ENCODE results near the gene C17orf107.

Gene C17orf107

DNA sequence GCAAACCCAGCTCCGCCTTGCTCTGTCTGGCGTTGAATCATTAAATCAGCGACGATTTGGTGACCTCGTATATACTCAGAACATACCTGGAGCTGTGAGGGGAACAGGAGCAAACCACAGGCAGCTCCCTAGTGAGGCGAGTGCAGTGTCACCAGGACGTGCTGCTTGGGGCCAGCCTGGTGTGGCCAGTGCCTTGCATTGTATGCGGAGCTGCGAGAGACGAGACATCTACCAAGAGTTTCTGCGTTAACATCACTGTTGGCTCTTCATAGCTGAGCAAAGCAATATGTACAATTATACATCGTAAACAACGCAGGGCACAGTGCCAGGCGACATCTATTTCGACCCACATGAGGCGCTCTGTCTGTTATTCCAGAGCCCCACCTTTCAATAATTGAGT, 38.3 kb upstream of the C17orf107 start:
- no peak for TF ChIP-seq GATA3 (IDR thresholded peaks at IDR 0.05; ENCODE audit: low read depth, low read length)
- TF ChIP-seq GATA2 (IDR thresholded peaks at IDR 0.05; ENCODE audit: low read depth, low read length), result no peak

- no peak for TF ChIP-seq GATA2 (IDR thresholded peaks at IDR 0.05; ENCODE audit: low read depth, low read length)
- no peak for TF ChIP-seq GATA3 (IDR thresholded peaks at IDR 0.05; ENCODE audit: low read depth, low read length)
Measured at GRCh38 chr17:4862720-4863119, 36.6 kb upstream of the C17orf107 start.

DNA sequence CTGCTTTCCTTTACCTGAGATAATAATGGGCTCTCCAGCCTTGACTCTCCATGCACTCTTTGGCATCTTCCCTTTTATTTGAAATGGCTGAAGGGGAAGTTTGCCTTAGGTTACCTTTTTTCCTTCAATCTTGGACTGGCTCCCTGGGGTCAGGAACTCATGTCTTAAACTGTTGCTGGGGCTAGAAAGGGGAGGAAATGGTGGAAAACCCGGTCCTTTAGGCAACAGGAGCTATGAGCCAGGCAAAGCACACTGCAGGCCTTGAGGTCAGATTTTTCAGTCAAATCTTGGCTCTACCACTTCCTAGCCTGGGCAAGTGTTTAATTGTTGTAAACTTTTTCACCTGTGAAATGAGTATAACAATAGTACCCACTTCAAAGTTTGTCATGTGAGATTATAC, 36.0 kb upstream of the C17orf107 start:
- no peak for TF ChIP-seq GATA3 (IDR thresholded peaks at IDR 0.05; ENCODE audit: low read depth, low read length)
- no peak for TF ChIP-seq GATA2 (IDR thresholded peaks at IDR 0.05; ENCODE audit: low read depth, low read length)

DNA sequence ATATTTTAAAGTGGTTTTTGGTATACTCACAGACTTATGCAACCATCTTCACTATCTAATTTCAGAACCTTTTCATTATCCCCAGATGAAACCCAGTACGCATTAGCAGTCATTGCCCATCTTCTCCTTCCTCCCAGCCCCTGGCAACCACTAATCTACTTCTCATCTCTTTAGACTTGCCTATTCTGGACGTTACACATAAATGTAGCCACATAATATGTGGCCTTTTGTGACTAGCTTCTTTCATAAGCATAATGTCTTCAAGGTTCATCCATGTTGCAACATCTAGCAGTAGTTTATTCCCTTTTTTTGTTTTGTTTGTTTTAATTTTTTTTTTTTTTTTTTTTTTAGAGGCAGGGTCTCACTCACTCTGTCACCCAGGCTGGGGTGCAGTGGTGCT, 28.5 kb upstream of the C17orf107 start:
- TF ChIP-seq GATA2 (IDR thresholded peaks at IDR 0.05; ENCODE audit: low read depth, low read length) (no peak), GATA3 (IDR thresholded peaks at IDR 0.05; ENCODE audit: low read depth, low read length) (no peak)

DNA sequence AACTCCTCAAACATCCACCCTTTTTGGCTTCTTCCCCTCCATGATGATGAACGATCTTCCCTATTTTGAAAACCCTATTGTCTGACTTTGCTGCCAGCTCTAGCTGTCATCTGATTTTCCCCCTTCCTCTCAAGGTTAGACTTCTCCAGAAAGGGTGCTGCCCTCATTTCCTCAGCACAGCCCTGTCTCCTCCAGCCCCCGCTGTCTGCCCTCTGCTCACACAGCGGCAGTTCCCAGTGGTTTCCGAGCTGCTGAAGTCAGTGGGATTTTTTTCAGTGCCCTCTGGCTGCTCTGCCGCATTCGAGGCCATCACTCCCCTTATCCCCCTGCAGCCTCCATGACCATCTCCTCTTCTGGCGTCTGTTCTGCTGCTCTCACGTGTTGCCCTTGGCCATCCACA, 26.6 kb upstream of the C17orf107 start:
- TF ChIP-seq GATA3 (IDR thresholded peaks at IDR 0.05; ENCODE audit: low read depth, low read length), result no peak
- TF ChIP-seq GATA2 (IDR thresholded peaks at IDR 0.05; ENCODE audit: low read depth, low read length), result no peak

DNA sequence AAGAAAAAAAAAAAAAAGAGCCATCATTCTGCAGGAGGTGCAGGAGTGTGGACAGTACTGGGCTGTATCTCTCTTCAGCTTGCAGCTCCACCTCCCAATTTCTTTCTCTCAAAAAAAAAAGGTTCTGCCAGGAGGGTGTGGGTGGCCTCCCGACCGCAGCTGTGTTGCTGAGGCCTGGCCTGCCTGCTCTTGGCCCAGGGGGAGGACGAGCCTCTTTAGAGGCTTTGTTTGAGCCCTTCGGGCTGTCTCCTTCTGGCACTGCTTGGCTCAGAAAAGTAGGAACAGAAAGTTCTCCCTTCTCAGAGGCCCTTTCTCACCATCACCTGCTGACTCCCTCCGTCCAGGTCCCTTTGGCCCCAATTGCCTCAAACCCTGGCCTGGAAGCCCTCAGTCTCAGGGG, 22.2 kb upstream of the C17orf107 start:
- TF ChIP-seq GATA2 (IDR thresholded peaks at IDR 0.05; ENCODE audit: low read depth, low read length) (no peak), GATA3 (IDR thresholded peaks at IDR 0.05; ENCODE audit: low read depth, low read length) (no peak)

DNA sequence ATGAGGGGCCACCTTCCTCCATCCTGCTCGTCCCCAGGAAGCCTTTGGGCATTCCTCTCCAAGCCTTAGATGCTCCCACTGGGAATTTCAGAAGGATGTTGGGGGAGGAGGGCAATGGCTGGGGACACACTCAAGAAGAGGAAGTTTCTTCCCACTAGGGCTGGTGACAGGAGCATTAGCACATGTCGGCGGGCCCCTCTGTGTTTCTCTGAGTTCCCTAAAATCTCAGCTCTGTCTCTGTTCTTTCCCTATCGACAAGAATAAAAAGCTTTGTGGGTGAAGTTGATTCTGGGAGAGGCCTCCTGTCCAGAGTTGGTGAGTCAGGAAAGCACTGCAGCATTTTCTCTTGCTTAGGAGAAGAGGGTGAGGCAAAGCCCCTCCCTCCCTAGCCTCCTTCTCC, 19.7 kb upstream of the C17orf107 start:
- TF ChIP-seq GATA3 (IDR thresholded peaks at IDR 0.05; ENCODE audit: low read depth, low read length) (no peak), GATA2 (IDR thresholded peaks at IDR 0.05; ENCODE audit: low read depth, low read length) (no peak)

- no peak for TF ChIP-seq GATA2 (IDR thresholded peaks at IDR 0.05; ENCODE audit: low read depth, low read length)
- no peak for TF ChIP-seq GATA3 (IDR thresholded peaks at IDR 0.05; ENCODE audit: low read depth, low read length)
Measured at GRCh38 chr17:4880857-4881256, 18.5 kb upstream of the C17orf107 start.

DNA sequence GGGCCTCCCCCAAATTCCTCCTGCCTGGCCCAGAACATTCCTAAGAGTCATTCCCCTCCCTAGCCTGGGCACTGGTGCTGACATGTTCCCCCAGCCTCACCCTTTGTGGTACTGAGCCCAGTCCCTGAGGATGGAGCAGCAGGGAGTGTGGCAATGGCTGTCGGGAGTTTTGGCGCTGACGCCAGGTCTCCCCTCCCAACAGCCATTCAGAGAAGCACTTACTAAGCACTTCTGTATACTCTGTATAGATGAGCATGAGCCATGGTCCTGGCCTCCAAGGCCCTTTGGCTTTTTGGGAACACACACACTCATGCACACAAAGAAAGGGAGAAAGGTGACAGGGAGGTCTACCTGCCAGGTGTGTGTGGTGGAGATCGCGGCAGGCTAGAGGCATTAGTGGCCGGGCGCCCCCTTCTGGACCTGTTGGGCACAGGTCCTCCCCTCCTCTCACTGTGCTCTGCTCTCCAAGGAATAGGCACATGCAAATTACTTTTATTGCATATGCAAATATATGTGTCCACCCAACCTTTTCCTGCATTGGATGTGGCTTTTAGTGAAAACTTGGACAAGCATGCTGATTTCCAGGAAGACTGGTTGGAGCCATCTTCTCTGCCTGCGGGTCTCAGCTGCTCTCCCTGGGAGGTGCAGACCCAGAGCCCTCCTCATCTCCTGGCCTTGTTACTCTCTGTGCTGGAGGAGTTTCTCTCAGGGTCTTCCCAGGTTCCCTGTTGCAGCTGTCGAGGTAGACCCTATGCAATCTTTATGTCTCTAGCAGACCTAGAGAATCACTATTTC, 17.4 kb upstream of the C17orf107 start:
- TF ChIP-seq GATA3 (IDR thresholded peaks at IDR 0.05; ENCODE audit: low read depth, low read length) (no peak), GATA2 (IDR thresholded peaks at IDR 0.05; ENCODE audit: low read depth, low read length) (no peak)

DNA sequence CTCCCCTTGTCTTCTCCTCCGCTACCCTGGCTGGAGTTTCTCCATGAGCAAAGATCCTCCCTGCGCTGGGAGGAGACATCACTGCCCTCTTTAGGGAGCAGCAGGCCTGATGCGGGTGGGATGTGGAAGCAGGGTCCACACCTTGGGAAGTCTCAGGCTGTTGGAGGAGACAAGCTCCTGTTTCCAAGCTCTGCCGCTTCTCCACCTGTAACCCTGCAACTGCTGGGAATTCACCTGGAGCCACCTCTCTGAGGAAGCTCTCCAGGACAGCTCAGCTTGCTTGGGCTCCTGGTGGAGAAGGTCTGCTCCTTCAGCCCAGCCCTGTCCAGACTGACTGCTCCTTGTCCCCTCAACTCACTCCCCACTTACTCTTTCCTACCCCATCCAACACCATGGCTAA, 14.8 kb upstream of the C17orf107 start:
- TF ChIP-seq GATA2 (IDR thresholded peaks at IDR 0.05; ENCODE audit: low read depth, low read length), result no peak
- TF ChIP-seq GATA3 (IDR thresholded peaks at IDR 0.05; ENCODE audit: low read depth, low read length), result no peak

DNA sequence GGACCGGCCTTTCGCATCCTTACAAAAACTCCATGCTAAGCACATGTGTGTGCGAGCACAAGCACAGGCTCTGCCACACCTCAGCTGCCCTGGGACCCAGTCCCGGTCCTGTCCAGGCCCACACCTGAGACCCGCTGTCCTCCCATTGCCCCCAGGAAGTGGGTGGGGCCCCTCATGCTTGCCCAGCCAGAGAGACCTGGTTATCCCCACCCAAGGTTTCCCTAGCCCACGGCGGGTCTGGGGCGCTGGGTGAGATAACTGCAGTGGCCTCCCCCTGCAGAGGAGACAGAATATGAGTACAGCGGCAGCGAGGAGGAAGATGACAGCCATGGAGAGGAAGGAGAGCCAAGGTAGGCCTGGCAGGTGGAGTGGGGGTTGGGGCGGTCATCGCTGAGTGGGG, 12.5 kb upstream of the C17orf107 start:
- TF ChIP-seq GATA2 (IDR thresholded peaks at IDR 0.05; ENCODE audit: low read depth, low read length) (no peak), GATA3 (IDR thresholded peaks at IDR 0.05; ENCODE audit: low read depth, low read length) (no peak)

- TF ChIP-seq GATA2 (IDR thresholded peaks at IDR 0.05; ENCODE audit: low read depth, low read length), result no peak
- TF ChIP-seq GATA3 (IDR thresholded peaks at IDR 0.05; ENCODE audit: low read depth, low read length), result no peak
Measured at GRCh38 chr17:4887581-4887980, 11.8 kb upstream of the C17orf107 start.

- TF ChIP-seq GATA3 (IDR thresholded peaks at IDR 0.05; ENCODE audit: low read depth, low read length) (no peak), GATA2 (IDR thresholded peaks at IDR 0.05; ENCODE audit: low read depth, low read length) (no peak)
Measured at GRCh38 chr17:4891411-4892410, 7.6 kb upstream of the C17orf107 start.

GRCh38 chr17:4892499-4893221, 6.7 kb upstream of the C17orf107 start:
- TF ChIP-seq GATA2 (IDR thresholded peaks at IDR 0.05; ENCODE audit: low read depth, low read length), result no peak
- TF ChIP-seq GATA3 (IDR thresholded peaks at IDR 0.05; ENCODE audit: low read depth, low read length), result no peak
